ENCODE results near the gene LIPK.

Gene LIPK

DNA sequence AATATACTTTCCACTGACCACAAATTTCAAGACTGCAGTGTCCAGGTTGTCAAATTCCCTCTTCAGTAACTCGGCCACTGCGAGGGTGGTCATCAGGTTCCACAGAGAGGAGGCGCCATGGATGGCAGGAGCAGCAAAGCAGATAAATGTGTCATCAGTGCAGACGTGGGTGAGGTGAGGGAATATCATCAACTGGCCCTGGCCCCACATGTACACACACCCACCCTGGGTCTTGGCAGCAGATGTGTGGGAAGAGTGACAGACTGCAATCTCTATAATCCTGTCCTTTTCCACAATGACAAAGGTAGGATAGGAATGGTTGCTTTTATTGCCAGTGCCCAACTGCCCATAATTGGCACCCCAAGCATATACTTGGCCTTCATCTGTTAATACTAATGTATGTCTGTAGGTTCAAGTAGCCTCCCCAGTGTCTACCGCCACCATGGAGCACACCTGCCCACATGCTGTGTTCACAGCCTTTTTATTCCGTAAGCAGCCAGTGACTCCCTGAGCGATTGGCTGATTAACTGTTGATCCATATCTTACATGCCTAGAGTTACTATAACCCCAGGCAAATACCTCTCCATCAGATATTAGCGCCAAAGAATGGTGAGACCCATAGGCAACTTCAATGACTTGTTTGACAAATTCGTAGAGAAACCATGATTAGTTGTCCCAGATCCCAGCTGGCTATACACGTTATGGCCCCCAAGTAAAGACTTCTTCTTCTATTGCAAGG is 80.2 kb downstream of the LIPK start:
- no peak for DNase-seq (ENCODE audit: low spot score)

DNA sequence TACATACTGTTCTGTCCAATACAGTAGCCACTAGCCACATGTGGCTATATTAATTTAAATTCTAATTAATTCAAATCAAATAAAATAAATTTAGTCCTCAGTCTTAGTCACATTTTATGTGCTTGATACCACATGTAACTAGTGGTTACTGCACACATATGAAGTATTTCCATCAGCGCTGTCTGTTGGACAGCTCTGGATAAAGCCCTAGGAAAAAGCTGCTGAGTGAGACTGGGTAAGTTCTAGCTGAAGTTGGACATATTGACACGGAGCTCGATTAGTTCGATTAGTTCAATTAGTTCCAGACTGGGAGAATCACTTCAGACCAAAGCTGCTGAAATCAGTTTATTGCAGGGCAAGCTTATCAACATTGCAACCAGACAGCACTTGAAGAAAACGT is 81.4 kb downstream of the LIPK start:
- no peak for DNase-seq (ENCODE audit: low spot score)

DNA sequence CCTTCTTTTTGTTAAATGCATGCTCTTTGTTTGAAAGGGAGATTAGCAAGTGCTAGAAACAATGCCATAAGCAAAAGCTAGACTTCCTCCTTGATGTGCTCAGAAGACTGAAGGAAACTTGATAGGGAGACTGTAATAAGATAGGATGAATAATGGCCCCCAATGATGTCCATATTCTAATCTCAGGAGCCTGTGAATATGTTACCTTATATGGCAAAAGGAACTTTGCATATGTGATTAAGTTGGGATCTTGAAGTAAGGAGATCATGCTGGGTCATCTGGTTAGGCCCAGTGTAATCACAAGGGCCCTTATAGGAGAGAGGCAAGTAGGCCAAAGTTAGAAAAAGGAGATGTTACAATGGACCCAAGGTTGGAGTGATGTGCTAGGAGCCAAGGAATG is 82.9 kb downstream of the LIPK start:
- DNase-seq (ENCODE audit: low spot score): no peak

DNA sequence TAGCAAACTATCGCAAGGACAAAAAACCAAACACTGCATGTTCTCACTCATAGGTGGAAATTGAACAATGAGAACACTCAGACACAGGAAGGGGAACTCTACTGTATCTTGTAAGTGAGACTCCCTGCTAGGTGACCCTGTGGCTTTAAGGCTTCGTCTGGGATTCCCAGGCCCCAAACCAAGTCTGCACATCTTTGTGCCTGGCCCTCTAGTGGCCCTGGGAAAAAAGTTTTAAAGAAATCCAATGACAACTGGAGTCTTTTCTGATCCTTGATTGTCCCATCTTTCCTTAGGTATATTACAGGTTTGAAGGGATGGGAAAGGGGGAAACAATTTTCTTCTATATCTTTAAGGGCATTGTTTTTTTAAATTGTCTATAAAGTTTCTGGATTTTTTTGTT is 85.9 kb downstream of the LIPK start:
- no peak for DNase-seq (ENCODE audit: low spot score)

DNA sequence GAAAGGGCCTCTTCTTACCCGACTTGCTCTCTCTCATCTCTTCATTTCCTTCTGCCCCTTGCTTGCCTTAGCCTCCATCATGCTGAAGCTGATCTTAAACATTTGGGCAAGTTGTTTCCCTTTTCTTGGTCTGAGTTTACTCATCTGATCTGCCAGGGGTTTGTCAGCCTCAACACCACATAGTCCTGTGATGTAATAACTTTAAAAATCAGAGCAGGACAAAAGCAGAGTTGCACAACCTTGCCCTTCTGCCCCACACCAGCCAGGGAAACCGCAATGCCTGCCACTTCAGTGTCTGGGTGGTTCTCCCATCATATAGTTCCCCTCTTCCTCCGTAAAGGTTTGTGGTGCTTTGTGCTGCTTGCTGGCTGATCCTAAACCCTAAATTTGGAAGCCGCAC is 86.6 kb downstream of the LIPK start:
- DNase-seq (ENCODE audit: low spot score): no peak

DNA sequence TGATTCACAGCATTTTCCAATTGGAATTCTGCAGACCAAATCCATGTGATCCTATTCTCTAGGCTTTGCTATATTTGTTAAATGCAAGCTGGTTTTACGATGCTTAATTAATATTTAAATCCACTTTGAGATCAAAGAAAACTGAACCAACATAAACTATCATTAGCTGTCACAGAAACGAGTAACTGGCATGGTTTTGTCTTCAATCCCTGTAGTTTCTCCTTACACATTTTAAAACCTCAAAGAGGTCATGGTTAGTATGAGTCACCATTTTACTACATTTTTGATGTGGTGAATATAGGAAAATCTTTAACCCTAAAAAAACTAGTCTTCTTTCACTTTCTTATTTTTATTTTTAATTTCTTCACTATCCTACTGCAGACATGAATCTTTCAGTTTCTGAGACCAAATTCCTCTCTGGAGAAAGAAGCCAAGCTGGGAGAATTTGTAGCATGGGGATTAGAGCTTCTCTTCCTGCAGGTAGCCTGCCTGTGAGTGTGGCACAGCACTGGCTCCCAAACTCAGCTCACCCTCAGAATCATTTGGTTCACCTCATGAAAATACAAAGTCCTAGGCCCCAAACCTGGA is 87.8 kb downstream of the LIPK start:
- DNase-seq (ENCODE audit: low spot score): no peak

DNA sequence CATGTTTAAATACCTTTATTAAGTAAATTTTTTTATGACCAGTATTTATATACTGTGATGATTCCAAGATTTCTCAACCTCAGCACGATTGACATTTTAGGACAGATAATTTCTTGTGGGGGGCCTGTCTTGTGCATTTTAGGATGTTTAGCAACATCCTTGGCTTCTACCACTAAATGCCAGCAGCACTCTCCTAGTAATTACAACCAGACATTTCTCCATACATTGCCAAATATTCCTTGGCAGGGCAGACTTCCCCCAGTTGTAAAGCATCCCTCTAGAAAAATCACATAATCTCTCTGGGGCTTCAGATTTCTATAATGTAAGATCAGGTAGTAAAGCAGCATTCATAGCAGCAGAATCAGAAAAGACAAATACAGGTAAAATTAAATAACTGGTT is 88.7 kb downstream of the LIPK start:
- DNase-seq (ENCODE audit: low spot score): peak; percentile 5

DNA sequence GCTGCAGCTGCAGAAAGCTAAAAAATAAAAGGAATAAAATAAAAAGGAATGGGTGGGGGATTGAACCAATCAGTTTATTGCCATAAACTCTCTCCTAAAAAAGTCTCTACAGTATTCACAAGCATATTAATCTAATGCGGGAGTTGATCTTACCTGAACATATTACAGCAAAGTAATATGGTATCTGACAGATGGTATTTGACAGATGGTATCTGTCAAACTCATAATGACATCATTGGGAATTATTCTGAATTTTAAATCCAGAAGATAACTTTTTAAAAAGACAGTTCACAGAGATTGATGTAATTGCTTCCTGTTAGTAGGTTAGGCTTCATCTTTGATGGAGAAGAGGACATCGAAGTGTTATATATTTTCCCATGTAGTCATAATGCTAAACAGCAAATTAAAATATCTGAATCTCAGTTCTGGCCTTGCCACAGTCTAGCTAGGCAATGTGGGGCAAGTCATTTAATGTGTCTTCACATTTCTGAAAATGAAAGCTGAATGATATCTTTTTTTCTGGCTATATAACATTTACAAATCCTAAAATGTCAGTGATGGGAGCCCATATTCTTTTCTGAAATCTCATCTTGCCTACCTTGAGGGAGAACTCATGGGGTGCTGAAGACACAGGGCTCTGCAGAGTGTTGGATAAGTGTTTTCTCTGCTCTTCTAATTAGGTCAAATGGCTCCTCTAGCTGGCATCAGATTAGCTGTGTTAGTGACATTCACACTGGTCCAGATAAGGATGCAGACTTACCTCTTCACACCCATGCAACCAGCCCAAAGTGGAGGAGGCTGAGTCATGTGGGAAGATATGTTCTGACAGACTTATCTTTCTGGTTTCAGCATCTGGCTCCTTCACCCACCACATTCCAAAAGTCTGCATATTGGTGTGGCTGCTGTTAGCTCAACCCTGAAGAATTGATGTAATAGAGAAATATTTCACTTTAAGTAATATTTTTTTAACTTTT is 94.4 kb downstream of the LIPK start:
- peak; percentile 81 for DNase-seq (ENCODE audit: low spot score)
